Activated naive CD8-positive, alpha-beta T cell treated with anti-CD3 and anti-CD28 coated beads, Interleukin-2, amount 50 U/mL, for 24 hours (primary cell): ENCODE data around the gene MRPL47.

Experiments
- ATAC-seq: fragments of 150-1000 bp; cut with Tn5 transposase; one replicate; pipeline ENCODE4 v1.10.0; 2021
- DNase-seq: peaks from one replicate; pipeline ENCODE4 v3.0.0; 2021
- H3K27ac Mint-ChIP-seq: one replicate; pipeline ENCODE4 v1.8.0; 2021; ENCODE audit warnings: mild to moderate bottlenecking, mixed read lengths
- H3K27me3 Mint-ChIP-seq: one replicate; pipeline ENCODE4 v1.8.0; 2021; ENCODE audit warnings: mixed read lengths
- H3K36me3 Mint-ChIP-seq: one replicate; pipeline ENCODE4 v1.8.0; 2021; ENCODE audit warnings: low read depth, mixed read lengths
- H3K4me1 Mint-ChIP-seq: one replicate; pipeline ENCODE4 v1.8.0; 2021; ENCODE audit warnings: mixed read lengths
- H3K4me3 Mint-ChIP-seq: one replicate; pipeline ENCODE4 v1.8.0; 2021; ENCODE audit warnings: mild to moderate bottlenecking, moderate library complexity, mixed read lengths
- H3K9me3 Mint-ChIP-seq: one replicate; pipeline ENCODE4 v1.8.0; 2021; ENCODE audit warnings: mixed read lengths

MRPL47 gene

DNA sequence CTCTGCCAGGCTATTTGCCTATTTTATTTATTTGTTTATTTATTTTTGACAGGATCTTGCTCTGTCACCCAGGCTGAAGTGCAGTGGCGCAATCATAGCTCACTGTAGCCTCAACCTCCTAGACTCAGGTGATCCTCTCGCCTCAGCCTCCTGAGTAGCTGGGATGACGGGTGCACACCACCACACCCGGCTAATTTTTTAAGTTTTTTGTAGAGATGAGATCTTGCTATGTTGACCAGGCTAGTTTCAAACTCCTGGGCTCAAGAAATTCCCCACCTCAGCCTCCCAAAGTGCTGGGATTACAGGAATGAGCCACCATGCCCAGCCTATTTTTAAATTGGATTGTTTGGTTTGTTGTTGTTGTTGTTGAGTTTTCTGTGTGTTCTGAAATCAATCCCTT is 5.6 kb upstream of the MRPL47 start:
- peaks cover 44% of the 10 kb centered on the region for H3K4me1 Mint-ChIP-seq
- no peaks in the 10 kb centered on the region for H3K27me3 Mint-ChIP-seq
- H3K27ac Mint-ChIP-seq = no peak overlapping the region

DNA sequence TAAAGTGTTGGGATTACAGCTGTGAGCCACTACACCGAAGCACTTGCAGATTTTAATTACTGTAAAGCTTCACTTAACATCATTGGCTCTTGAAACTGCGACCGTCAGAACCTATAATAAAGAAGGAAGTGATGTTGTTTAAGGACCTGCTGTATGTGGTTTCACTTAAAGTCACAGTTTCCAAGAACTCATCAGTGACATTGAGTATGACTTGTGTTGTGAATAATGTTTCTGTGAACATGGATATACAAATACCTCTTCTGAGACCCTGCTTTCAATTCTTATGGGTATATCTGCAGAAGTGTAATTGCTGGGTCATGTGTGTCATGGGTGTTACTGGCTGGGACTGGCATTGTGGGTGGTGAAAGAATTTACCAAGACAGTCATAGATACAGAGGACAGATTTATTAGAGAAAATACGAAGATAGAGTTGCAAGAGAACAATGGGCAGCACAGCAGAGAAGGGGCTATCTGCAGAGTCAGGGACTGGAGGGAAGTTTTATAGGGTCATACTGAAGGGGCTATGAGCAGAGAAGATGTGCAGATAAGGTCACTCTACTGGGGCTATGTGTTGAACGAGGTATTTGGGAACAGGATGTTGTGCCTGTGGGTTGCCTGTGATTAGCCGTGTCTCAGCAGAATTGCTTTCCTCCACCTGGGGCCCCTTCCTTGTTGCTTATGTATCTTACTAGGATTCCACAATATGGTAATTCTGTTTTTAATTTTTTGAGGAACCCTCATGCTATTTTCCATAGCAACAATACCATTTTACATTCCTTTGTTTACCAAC is 4.7 kb upstream of the MRPL47 start:
- ATAC-seq = peak; percentile 77
- no peak for DNase-seq
- no peaks in the 10 kb centered on the region for H3K9me3 Mint-ChIP-seq
- peak overlapping the region; percentile 43 for H3K4me3 Mint-ChIP-seq
- peak overlapping the region; percentile 83 for H3K27ac Mint-ChIP-seq
- peaks cover 51% of the 10 kb centered on the region for H3K4me1 Mint-ChIP-seq
- no peaks in the 10 kb centered on the region for H3K27me3 Mint-ChIP-seq
- peaks cover 17% of the 10 kb centered on the region for H3K36me3 Mint-ChIP-seq

More for the DNA sequence above, 5.6 kb upstream of the MRPL47 start:
- peaks cover 14% of the 10 kb centered on the region for H3K36me3 Mint-ChIP-seq
- no peaks in the 10 kb centered on the region for H3K9me3 Mint-ChIP-seq
- H3K4me3 Mint-ChIP-seq = no peak overlapping the region
- DNase-seq (no peak), ATAC-seq (no peak)

DNA sequence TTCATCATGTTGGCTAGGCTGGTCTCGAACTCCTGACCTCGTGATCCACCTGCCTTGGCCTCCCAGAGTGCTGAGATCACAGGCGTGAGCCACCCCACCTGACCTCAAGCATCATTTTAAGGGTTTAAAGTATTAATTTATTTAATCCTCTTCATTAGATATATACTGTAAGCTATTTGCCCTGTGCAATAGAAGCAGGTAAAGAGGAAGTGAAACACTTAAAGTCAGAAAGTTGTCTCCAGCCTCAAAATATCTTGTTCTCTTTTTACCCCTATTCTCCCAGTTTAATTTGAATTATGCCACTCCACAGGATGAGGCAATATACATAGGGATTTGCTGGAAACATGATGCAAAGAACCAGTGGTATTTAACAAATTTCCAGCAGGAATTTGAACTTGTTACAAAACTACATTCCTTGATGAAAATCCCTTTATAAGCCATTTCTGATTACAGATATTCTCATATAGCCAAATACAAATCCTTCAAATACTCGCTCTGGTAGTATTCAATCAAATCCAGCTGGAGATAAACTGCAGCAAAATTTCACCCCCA is 2.2 kb upstream of the MRPL47 start:
- Mint-ChIP-seq H3K9me3 (no peaks in the 10 kb centered on the region), H3K4me1 (peaks cover 57% of the 10 kb centered on the region), H3K4me3 (peak overlapping the region; percentile 97), H3K27me3 (no peaks in the 10 kb centered on the region), H3K27ac (peak overlapping the region; percentile 76), H3K36me3 (peaks cover 19% of the 10 kb centered on the region)
- ATAC-seq (no peak), DNase-seq (no peak)

DNA sequence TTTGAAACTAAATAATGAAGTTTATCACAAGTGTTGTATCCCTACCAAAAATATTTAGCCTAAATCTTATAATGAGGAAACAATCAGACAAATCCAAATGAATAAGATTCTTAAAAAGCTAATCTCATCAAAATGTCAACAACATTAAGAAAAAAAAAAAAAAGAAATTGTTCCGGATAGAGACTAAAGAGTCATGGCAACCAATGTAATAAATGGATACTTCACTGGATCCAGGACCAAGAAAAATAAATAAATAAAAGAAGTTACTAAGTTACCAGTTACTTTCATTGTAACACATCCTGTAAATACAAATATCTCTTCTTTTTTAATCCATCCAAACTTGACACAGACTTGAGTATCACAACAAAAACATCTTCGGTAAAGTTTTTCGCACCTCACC is 607 bp downstream of the MRPL47 start:
- peaks cover 28% of the 10 kb centered on the region for H3K36me3 Mint-ChIP-seq
- H3K27me3 Mint-ChIP-seq = no peaks in the 10 kb centered on the region
- H3K4me3 Mint-ChIP-seq = peak overlapping the region; percentile 97
- H3K9me3 Mint-ChIP-seq = no peaks in the 10 kb centered on the region
- peaks cover 47% of the 10 kb centered on the region for H3K4me1 Mint-ChIP-seq
- no peak for ATAC-seq
- H3K27ac Mint-ChIP-seq = peak overlapping the region; percentile 99
- DNase-seq = no peak

DNA sequence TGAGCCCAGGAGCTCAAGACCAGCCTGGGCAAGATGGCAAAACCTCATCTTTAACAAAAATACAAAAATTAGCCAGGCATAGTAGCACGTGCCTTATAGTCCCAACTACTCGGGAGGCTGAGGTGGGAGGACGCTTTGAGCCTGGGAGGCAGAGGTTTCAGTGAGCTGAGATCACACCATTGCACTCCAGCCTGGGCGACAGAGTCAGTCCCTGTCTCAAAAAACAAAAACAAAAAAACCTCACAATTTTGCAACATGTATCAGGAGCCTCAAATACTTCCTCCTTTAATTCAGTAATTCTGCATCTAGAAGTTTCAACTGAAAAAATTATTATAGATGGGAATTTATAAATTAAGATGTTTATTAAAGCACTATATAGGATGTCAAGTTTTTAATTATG is 1.1 kb downstream of the MRPL47 start:
- DNase-seq (no peak), ATAC-seq (no peak)
- Mint-ChIP-seq H3K27ac (peak overlapping the region; percentile 59), H3K27me3 (no peaks in the 10 kb centered on the region), H3K9me3 (no peaks in the 10 kb centered on the region), H3K4me3 (peak overlapping the region; percentile 97), H3K4me1 (peaks cover 44% of the 10 kb centered on the region), H3K36me3 (peaks cover 31% of the 10 kb centered on the region)

DNA sequence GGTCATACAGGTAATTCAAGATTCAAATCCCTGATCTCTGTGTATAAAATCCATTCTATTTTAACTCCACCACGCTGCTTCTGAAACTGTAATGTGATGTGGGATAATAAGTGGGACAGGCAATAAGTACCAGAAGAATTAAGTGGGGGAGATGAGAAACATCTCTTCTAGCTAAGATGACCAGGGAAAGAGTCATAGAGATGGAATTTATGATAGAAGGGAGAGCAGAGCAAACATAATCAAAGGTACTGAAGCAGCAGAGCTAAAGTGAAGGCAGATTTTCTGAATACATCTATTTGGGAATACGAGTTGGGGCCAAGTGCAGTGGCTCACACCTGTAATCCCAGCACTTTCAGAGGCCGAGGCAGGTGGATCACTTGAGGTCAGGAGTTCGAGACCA is 4.9 kb downstream of the MRPL47 start:
- Mint-ChIP-seq H3K36me3 (peaks cover 42% of the 10 kb centered on the region), H3K4me3 (no peak overlapping the region), H3K27ac (no peak overlapping the region), H3K4me1 (peaks cover 16% of the 10 kb centered on the region), H3K9me3 (no peaks in the 10 kb centered on the region), H3K27me3 (no peaks in the 10 kb centered on the region)
- ATAC-seq = no peak
- DNase-seq = no peak

DNA sequence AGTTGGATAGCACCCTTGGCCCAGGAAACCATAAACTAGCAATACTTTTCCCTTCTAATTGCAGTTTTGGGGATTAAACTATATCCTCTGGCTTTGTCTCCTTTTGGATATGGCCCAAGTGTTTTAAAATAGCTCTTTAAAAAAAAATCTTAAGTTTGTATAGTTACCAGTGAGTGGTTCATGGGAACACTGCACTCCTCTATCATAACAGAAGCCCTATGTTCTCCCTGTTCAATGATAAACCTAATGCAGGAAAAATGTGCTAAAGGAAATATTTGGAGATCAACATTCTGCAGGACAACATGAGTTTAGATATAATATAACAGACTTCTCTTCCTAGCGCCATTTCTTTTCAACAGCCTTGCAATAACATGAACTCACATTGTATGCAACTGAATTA is 13.1 kb downstream of the MRPL47 start:
- no peak overlapping the region for H3K27ac Mint-ChIP-seq
- ATAC-seq = no peak
- H3K4me3 Mint-ChIP-seq = no peak overlapping the region

DNA sequence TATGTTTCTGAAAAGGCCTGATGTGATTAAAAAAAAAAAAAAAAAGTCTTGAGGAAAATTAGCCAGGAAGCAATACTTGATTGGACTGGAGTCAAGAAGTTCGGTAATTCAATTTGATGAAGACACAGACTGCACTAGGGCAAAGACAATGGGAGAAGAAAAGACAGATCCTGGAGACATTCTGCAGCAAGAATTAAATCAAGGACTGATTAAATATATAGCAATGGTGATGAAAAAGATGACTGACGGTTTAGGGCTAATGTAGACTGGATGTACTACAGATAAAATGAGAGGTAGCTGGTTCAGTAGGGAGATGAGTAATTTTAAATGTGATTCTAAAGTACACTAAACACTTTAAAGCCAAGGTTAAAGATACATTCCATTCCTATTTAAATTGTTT is 13.8 kb downstream of the MRPL47 start:
- DNase-seq = no peak
- Mint-ChIP-seq H3K9me3 (no peaks in the 10 kb centered on the region), H3K27ac (peak overlapping the region; percentile 58), H3K4me1 (peaks cover 12% of the 10 kb centered on the region), H3K36me3 (peaks cover 43% of the 10 kb centered on the region), H3K27me3 (no peaks in the 10 kb centered on the region), H3K4me3 (no peak overlapping the region)
- ATAC-seq = no peak

More for the DNA sequence above, 13.1 kb downstream of the MRPL47 start:
- peaks cover 40% of the 10 kb centered on the region for H3K36me3 Mint-ChIP-seq
- no peaks in the 10 kb centered on the region for H3K9me3 Mint-ChIP-seq
- no peak for DNase-seq
- peaks cover 12% of the 10 kb centered on the region for H3K4me1 Mint-ChIP-seq
- no peaks in the 10 kb centered on the region for H3K27me3 Mint-ChIP-seq

DNA sequence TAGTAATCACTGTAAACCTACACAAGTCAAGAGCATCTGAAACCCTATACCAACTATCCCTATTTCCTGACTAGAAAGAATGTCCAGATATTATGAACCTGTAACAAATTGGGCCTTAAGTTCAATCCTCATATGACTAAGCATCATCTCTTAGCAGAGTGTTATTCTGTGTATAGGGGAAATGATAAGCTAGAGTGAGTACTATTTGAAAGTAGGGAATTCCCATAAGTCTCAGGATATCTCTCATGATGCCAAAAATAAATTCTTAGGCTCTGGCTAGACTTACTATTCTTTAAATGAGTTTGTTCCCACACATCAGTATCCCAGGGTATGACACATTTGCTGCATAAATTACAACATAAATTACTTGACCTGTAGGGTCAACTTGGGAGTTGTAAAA is 15.3 kb downstream of the MRPL47 start:
- no peaks in the 10 kb centered on the region for H3K27me3 Mint-ChIP-seq
- ATAC-seq (peak; percentile 73), DNase-seq (no peak)
- H3K27ac Mint-ChIP-seq = peak overlapping the region; percentile 13
- H3K4me1 Mint-ChIP-seq = peaks cover 12% of the 10 kb centered on the region
- no peaks in the 10 kb centered on the region for H3K9me3 Mint-ChIP-seq
- peaks cover 43% of the 10 kb centered on the region for H3K36me3 Mint-ChIP-seq
- H3K4me3 Mint-ChIP-seq = no peak overlapping the region

DNA sequence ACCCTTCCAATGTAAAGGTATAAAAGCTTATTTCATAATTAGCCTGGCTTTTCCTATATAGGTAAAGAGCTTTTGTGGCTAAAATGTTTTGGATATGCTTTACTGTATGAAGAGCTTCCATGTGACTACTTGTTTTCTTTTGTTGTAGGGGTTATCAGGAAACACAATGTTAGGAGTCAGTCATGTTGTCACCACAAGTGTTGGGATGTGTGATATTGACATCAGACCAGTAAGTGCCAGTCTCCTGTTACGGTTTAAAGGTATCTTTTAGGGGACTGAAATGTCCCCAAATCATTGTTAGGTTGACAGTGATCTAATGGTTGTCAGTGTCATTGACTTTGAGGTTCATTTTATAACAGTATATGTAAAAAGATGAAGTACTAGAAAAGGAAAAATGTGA is 23.4 kb downstream of the MRPL47 start:
- no peak overlapping the region for H3K4me3 Mint-ChIP-seq
- ATAC-seq (no peak), DNase-seq (no peak)
- peaks cover 33% of the 10 kb centered on the region for H3K36me3 Mint-ChIP-seq
- no peaks in the 10 kb centered on the region for H3K4me1 Mint-ChIP-seq
- no peaks in the 10 kb centered on the region for H3K27me3 Mint-ChIP-seq
- H3K9me3 Mint-ChIP-seq = no peaks in the 10 kb centered on the region
- H3K27ac Mint-ChIP-seq = peak overlapping the region; percentile 4

DNA sequence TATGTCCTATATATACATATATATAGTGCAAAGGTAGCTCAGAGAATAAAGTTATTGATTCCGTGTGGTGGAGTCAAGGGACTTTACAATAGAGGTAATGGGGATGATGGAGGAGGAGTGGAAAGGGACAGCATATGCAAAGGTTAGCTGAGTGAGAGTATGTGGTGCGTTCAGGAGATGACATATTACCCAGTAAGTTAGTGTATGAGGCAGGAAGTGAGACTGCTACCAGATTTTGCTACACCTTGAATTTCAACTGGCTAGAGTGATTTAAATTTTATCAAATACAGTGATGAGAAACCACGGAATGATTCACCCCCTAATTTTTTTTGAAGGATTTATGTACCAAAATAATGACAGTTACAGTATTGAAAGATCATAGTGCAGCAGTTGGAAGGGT is 38.9 kb downstream of the MRPL47 start:
- peak overlapping the region; percentile 24 for H3K27ac Mint-ChIP-seq
- DNase-seq (no peak), ATAC-seq (peak; percentile 18)
- H3K27me3 Mint-ChIP-seq = peaks cover 2% of the 10 kb centered on the region
- no peaks in the 10 kb centered on the region for H3K9me3 Mint-ChIP-seq
- H3K4me3 Mint-ChIP-seq = peak overlapping the region; percentile 54
- peaks cover 14% of the 10 kb centered on the region for H3K36me3 Mint-ChIP-seq
- peaks cover 37% of the 10 kb centered on the region for H3K4me1 Mint-ChIP-seq

DNA sequence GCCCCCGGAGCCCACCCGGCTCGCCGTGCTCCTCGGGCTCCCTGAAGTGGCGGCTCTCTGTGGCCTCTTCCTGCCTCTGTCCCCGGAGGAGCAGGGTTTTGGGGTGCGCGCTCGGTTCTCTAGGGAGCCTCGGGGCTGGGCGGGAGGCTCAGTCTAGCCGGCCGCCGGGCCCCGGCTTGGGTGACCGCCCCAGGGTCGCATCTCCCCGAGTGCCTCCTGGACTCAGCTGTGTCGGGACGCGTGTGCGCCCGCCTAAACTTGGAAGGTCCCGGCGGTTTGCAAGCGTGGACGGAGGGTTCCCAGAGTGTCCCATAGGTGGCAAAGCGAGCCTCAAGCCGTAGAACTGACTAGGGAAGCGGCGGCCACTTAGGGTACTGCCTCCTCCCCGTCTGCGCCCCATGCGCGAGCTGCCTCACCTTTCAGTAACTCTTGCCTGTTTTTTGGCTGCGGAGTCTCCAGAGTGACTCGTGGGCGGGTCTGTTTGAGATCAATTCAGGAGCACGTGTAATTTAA is 41.1 kb downstream of the MRPL47 start:
- Mint-ChIP-seq H3K36me3 (peaks cover 6% of the 10 kb centered on the region), H3K4me3 (peak overlapping the region; percentile 93), H3K27ac (peak overlapping the region; percentile 97), H3K9me3 (no peaks in the 10 kb centered on the region), H3K27me3 (peaks cover 2% of the 10 kb centered on the region), H3K4me1 (peaks cover 37% of the 10 kb centered on the region)
- ATAC-seq = peak; percentile 55
- DNase-seq = peak; percentile 72

DNA sequence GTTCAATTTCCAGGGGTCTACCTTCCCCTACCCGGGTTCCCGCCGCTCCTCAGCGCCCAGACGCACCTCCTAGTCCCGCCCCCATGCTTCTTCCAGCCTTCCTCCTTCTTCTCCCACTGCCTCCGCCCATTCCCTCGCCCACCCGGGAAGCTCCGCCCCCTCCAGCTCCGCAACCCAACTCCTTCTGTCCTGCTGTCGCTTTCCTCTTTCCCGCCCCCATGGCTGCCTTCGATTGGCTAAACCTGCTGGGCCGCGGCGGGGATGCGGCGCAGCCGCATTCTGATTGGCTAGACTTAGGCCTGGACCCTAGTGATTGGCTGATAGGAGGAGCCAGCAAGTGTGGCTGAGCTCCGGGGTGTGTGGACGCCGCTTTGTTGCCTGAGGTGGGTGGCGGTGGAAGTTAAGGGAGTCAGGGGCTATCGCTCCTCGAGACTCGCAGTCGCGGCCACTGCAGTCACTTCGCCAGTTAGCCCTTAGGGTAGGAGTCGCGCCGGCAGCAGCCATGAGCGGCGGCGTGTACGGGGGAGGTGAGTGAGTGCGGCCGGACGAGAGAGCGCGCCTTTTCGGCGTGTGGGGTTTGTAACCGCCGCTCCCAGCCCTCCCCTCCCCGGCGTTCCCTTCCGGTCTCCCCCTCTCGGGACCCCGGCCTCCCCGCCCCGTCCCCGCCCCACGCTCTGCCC is 41.7 kb downstream of the MRPL47 start, which contains the start of gene ACTL6A:
TSS of gene ACTL6A (plus strand) at position 336 of the 680 bp plus-strand sequence. CDS start at position 503, 167 bp downstream.
- H3K27ac Mint-ChIP-seq = peak within 1 kb of the TSS; percentile 97
- peak within 1 kb of the TSS; percentile 93 for H3K4me3 Mint-ChIP-seq
- H3K9me3 Mint-ChIP-seq = no peaks in the 10 kb centered on the region
- peak; percentile 99 for DNase-seq
- H3K4me1 Mint-ChIP-seq = peaks cover 37% of the 10 kb centered on the region
- peaks cover 2% of the 10 kb centered on the region for H3K27me3 Mint-ChIP-seq
- ATAC-seq = peak; percentile 97
- H3K36me3 Mint-ChIP-seq = peaks cover 6% of the 10 kb centered on the region

DNA sequence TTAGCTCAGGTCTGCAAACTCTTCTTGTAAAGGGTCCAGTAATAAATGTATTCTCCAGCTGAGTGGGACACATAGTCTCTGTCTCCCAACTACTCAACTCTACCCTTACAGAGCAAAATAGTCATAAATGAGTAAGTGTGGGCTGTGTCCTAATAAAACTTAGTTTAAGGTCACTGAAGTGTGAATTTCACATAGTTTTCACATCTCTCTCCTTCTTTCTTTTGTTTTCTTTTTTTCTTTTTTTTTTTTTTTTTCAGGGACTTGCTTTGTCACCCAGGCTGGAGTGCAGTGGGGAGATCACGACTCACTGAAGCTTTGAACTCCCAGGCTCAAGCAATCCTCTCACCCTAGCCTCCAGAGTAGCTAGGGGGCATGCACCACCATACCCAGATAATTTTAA is 43.6 kb downstream of the MRPL47 start:
- no peaks in the 10 kb centered on the region for H3K9me3 Mint-ChIP-seq
- DNase-seq (no peak), ATAC-seq (no peak)
- H3K4me3 Mint-ChIP-seq = no peak overlapping the region
- peaks cover 4% of the 10 kb centered on the region for H3K27me3 Mint-ChIP-seq
- peaks cover 31% of the 10 kb centered on the region for H3K4me1 Mint-ChIP-seq
- no peak overlapping the region for H3K27ac Mint-ChIP-seq
- H3K36me3 Mint-ChIP-seq = peaks cover 5% of the 10 kb centered on the region
